NOMO-1 treated with dmso at 0.1 percent for 144 hours (cell line): ENCODE measurements around the gene BNIP3.
"Not testable (repeated sequence)": the region's sequence is repeated elsewhere in the genome, so short reads cannot be mapped to it uniquely, and the experiment has no call there.

Experiments used
- DNase-seq: peaks from one replicate; lab custom pipeline; 2025; ENCODE audit not compliant: unreplicated experiment; lab: John Stamatoyannopoulos, UW

Gene BNIP3

DNA sequence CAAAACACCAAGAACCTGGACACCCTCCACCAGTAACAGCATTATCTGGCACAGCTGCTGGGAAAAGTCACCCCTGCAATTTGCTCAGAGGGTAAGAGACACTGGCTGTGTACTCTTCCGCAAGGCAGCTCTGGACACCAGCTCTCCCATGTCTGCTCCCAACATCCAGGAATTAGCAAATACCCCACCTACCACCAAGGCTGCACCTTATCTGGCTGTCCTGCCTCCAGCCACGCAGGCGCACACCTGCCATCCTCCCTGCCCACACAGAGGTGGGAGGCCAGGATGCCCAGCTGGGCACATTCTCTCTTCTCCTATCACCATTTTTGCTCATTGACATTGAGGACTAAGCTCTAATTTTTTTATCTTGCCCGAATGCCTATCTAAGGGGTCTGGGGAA is 20.3 kb upstream of the BNIP3 start:
- DNase-seq, result no peak

DNA sequence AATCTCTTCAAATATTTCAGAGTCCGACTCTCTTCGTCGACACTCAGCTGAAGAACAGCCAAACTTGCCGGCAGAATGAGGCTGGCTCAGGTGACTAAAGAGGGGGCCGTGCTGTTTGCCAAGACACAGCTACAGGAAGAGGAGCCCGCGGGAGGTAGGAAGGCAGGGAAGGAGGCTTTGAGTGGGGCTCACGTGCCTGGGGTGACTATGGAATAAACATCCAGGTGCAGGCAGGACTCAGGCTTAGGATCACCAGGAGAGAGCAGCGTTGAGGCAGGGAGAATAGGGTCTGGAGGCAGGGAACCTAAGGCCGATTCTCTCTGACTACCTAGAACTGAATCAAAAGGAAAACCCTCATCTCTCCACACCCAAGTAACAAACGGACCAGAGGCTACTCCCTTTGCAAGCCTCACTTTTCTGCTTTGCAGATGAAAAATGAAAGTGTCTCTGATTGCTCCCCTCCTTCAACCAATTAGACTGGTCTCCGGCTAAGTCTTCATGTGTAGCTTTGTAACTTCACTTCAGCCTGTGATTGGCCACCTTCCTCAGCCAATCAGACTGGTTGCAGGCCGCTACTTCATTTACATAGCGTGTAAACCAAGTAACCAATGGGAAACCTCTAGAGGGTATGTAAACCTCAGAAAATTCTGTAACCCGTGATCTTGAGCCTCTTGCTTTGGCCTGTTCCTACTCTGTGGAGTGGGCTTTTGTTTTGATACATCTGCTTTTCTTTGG is 19.7 kb upstream of the BNIP3 start:
- DNase-seq, result no peak

DNA sequence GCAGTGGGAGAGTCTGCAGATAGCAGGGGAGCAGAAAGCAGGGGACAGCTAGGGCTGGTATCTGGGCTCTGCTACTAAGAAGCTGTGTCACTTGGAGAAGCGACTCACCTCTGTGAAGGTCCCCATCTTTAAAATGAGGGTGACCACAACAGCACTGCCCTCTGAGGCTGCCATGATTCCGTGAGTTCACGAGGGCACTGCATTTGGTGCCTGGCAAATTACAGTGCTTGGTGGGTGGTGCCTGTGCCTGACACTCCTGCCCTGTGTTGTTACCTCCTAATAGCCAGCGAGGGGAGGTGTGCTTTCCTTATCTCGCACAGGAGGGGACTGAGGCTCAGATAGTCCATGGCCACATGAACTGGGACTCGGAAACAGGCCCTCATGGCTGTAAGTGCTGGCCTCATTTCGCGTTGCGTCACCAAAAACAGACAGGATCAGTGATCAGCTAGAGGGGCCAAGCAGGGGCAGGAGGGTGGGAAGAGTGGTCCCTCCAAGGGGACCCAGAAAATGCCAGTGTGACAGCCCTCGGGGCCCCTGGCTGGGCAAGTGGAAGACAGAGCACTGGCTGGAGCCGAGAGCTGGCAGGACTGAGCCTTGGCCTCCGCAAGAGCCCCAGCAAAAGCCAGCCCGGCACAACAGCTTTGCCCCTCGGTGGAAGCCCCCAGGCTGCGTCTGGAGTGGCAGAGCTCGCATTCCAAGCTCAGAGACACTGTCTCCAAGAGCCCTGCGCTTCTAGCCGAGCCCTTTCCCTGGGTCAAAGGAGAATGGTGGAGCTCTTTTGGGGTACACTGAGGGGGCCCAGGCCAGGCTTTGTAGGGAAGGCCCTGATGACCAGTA is 17.3 kb upstream of the BNIP3 start:
- DNase-seq, result no peak

DNA sequence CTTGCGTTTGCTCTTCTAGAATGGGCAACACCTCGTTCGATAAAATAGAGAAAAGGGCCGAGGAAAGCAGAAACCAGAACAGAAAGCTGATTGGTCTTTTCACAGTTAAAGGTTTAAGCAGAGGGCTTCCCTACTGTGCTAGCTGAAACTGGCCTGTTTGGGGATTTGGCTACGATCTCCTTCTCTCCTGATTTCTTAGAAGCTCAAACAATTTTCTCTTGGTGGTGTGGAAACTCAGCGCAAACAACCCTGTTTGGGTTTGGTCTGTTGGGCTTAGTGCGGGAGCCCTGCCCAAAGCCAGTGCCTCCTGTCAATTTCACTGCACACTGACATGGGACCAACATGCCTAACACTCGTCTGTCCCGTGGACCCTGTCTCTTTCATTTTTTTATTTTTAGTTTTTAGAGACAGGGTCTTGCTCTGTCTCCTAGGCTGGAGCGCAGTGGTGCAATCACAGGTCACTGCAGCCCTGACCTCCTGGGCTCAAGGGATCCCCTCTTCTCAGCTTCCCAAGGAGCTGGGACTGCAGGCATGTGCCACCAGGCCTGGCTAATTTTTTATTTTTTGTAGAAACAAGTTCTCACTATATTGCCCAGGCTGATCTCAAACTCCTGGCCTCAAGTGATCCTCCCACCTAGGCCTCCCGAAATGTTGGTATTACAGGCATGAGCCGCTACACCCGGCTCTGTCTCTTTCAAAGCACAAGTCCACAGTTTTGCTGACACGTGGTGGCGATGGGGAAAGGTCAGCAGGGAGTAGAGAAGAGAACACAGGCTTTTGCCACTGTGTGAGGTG is 16.5 kb upstream of the BNIP3 start:
- no peak for DNase-seq

DNA sequence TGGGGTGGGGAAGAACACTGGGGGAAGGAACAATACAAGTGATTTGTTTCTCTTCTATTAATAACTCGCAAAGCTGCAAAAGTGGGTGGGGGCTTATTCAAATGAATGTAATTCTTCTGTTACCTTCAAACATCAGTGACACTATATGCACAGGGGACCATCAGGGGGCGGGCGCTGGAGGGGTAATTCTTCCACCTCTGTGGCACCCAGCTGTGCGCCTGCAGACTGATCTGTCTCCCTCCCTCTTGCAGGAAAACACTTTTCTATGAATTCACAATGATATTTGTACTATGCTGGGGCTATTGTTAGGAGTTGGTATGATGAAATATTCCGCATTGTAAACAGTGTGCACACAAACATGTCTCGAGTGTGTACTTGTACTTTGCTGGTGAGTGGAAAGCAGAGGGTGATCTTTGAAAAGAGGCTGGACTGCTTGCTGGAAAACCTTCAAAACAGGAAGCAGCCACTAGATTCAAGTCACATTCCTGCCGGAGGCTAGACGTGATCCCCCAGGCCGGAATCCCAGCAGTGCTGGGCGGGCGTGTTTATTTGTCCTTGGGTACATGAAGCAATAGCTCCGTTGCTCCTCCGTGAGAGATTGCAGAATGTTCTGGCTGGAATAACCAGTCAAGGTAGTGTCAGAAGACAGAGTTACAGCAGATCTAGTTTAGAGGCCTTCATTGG is 15.8 kb upstream of the BNIP3 start:
- DNase-seq, result no peak

DNA sequence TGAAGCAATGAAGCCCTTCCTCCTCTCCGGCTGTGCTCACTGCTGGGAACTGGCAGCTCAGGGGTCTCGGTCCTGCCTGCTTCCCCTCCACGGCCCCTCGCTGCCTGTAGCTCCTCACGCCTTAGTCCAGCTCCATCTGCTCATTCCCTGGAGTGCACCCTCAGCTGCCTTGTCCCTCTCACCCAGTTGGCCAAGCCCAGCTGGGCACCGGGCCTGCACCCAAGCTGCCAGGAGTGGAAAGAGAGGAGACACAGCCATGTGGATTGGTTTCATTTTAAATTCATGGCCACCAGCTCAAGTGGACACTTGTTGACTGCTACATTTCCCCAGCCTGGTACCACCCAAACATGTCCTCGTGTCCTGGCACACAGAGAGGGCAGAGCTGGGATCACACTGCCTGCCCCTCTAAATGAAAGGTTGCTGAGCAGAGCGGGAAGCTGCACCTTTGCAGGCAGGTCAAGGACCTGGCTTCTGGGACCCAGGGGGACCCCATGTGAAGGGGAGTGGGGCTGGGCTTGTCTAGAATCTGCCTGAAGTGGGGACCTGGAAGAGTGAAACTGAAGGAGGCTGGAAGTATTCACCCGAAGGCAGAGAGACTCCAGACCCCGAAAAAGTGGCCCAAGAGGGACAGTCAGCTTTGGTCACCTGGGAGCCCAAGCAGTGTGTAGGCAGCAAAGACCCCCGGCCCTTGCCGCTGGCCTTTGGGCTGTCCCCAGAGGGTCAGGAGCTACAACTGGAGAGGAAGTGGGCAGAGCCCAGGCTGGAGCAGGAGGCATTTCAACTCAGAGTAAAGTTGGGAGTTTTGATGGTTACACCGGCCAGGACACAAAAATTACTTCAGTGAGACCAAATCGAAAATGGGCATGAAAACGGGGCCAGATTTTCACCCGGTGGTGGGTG is 15.0 kb upstream of the BNIP3 start:
- DNase-seq, result no peak

DNA sequence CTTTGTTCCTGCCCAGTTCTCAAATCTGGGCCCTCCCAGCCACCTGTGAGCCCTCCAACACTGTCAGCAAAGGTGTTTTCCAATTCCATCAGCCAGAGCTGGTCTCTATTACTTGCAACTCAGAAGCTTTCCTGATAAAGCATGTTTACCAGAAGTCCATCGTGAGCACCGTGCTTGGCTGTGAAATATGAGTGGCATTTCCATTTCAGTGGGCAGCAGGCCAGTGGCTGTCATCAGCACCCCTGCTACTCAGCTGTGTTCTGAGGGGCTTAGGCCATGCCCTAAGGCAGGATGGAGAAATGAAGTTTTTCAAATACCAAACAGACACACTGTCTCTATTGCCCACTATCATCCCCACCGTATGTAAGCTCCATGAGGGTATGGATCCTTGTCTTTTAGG is 12.7 kb upstream of the BNIP3 start:
- DNase-seq, result no peak

DNA sequence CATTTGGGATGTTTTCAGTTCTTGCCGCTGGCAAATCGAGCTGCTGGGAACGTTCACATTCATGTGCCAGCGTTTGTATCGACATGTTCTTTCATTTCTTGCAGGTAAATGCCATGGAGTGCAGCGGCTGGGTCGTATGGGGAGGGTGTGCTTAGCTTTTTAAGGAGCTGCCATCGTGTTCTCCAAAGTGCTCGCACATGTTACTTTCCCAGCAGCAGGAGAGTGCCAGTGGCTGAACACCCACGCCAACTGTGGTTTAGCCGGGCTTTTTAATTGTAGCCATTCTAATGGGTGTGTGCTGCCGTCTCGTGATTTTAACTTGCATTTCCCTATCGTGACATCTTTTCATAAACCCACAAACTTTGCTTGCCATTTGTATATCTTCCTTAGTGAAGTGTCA is 11.6 kb upstream of the BNIP3 start:
- DNase-seq, result no peak

DNA sequence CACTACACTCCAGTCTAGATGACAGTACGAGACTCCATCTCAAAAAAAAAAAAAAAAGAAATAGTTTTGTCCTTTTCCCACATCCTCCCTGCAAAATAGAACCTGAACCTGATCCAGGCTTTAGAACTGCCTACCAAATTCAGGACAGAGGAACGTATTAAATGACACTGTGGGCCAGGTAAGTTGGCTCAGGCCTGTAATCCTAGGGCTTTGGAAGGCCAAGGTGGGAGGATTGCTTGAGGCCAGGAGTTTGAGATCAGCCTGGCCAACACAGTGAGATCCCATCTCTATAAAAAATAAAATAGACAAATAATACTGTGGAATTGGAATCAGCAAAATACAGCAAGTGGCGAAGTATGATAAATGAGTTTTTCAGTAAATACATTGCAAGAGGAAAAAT is 10.0 kb upstream of the BNIP3 start:
- DNase-seq, result no peak

DNA sequence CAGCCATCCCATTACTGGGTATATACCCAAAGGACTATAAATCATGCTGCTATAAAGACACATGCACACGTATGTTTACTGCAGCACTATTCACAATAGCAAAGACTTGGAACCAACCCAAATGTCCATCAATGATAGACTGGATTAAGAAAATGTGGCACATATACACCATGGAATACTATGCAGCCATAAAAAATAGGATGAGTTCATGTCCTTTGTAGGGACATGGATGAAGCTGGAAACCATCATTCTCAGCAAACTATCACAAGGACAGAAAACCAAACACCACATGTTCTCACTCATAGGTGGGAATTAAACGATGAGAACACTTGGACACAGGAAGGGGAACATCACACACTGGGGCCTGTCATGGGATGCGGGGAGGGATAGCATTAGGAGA is 6.1 kb upstream of the BNIP3 start:
- not testable (repeated sequence) for DNase-seq

DNA sequence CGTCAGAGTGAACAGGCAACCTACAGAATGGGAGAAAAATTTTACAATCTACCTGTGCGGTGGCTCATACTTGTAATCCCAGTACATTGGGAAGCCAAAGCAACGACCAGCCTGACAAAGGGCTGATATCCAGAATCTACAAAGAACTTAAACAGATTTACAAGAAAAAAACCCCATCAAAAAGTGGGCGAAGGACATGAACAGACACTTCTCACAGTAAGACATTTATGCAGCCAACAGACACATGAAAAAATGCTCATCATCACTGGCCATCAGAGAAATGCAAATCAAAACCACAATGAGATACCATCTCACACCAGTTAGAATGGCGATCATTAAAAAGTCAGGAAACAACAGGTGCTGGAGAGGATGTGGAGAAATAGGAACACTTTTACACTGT is 5.6 kb upstream of the BNIP3 start:
- not testable (repeated sequence) for DNase-seq

DNA sequence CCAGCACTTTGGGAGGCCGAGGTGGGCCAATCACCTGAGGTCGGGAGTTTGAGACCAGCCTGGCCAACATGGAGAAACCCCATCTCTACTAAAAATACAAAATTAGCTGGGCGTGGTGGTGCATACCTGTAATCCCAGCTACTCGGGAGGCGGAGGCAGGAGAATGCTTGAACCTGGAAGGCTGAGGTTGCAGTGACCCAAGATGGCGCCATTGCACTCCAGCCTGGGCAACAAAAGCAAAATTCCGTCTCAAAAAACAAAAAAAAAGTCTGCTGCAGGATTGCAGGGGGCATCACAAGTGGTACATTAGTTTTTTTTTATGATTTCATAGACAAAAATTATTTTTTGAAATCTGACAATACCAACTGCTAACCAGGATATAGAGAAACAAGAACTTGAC is 5.1 kb upstream of the BNIP3 start:
- DNase-seq, result not testable (repeated sequence)

DNA sequence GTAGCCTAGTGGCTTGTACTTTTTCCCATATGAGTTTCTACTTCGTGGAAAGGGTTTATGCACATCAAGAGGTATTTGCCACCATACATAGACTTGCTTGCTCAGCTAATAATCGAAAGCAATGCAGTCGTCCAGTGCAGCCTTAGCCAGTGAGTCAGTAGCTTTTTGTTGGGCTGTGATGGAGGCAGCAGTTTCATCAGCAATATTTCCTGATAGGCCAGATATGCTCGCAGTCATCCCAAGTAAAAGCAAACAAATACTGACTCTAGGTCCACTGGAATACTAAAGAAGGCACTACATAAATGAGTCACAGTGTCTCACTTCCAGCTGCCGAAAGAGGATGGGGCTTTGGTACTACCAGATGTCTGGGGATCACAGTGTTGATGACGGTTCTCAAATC is 2.1 kb upstream of the BNIP3 start:
- DNase-seq, result no peak

DNA sequence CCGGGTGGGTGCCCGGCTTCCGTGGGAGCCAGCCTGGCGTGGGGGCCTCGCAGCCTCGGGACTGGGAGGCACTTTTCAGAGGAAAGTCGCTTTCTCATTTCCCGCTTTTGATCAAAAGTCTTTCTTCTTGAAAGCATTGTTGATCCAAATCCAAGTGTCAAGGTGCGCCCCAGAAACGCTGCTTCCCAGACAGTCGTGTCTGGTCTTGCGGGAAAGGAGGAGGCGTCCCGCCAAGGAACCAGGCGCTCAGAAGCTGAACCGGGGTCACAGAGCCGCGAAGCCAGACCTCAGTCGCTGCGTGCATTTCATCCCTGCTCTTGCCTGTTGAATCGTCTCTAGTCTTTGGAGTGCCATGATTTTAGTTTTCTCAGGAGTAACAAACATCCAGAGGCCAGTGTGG is 1.1 kb upstream of the BNIP3 start:
- no peak for DNase-seq

DNA sequence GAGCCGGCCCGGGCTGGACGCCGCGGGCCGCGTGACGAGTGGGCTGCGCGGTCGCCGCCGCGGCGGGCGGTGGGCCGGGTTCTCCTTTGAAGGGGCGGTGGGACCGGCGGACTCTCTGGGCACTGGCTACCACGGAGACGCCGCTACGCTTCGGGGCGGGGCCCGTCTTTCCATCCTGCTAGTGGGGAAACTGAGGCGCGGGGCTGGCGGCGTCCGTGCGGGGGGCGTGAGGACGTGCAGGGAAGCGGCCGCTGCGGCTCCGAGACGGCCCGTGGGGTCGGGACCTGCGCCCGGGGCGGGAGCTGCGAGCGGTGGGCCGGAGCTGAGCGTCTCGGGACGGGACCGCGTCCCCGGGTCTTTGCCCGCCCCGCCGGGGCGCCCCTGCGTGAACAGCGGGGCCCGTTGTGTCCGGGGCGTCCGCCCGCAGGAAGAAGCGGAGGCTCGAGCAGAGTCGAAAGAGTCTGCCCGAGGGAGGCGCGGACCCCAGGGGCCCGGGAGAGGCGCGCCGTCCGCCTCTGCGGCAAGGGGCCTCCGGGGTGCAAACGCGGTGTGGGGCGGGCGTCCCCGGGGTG is 548 bp upstream of the BNIP3 start:
- no peak for DNase-seq

DNA sequence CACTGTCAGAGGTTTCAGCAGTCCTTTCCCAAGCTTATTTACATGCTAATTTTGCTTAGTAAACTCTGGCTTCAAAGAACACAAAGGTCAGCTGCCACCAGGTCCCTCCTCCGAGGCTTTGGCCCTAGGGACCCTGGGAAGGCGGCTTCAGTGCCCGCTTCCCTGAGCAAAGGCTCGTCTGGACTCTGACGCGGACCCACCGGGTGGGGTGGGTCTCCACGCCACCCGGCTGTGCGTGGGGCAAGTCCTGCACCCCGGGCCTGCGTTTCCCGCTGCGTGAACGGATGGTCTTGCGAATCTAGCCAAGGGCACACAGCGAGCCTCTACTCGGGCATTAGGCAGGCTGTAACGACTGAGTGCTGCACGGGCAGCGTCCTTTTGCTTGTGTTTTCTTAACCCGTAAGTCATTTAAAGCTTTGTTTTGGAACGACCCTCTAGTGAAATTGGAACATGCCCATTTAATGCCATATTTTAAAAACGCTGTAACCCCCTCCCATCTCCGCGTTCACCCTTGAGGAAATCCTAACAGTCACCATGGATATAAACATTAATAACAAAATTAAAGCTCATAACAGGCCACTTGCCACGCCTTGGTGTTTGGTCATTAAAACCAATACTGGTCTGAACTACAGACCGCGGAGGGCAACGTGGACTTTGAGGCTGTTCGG is 828 bp downstream of the BNIP3 start:
- no peak for DNase-seq

DNA sequence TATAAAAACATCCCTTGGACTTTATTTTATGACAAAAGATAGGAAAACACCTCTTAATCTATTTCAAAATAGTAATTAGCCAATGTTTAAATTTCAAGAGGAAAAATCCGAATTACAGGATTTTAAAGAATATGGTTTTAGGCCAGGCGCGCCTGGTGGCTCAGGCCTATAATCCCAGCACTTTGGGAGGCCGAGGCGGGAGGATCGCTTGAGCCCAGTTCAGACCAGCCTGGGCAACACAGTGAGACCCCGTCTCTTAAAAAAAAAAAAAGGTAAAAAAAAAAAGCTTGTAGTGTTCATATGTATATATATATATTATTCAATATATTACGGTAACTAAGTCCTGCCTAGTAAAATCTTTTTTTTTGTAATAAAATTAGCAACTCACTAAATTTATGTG is 1.4 kb downstream of the BNIP3 start:
- no peak for DNase-seq

DNA sequence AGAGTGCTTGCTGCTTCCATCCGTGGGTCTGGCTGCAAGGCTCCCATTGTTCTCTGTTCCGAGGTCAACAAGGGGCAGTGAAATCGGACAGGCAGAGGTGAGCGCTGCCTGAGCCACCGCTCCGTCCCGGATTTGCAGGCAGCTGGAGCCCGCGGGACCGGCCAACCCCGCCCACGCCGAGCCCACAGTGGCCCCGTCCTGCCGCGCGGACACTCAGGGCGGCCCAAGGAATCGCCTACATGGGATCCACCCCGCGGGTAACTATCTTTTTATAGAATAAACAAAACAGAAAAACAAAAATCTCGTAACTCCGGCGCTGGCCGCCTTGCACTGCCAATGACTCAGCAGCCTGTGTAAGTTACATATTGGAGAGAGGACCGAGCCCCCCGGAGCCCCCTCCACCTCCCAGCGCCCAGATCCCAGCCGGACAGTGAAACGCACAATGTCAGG is 1.9 kb downstream of the BNIP3 start:
- no peak for DNase-seq

DNA sequence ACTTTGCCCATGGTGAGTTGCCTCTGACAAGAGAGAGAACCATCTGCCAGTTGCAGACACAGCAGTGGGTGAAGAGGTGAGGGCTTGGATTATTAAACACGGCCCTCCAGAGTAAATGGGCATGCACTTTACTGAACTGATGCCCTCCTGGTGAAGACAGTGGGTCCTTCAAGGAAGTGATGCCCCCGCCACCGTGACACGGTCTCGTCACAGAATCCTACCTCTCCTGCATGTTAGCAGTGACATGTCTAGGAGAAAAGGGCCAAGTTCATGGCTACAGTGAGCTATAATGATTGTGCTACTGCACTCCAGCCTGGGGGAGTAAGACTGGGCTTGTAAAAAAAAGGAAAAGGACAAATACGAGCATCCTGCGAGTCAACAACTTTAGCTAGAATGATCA is 2.4 kb downstream of the BNIP3 start:
- DNase-seq, result no peak
